Epithelial cell of esophagus (primary cell): ENCODE measurements around the gene PDE6H.

Source experiments
- DNase-seq: peaks from one replicate; pipeline ENCODE4 v3.0.0; 2010; ENCODE audit warnings: low read depth
- H3K4me3 ChIP-seq: 2 replicates; pipeline ENCODE4 v1.5.1; 2011; ENCODE audit warnings: mild to moderate bottlenecking, low read length, control low read depth
- TF ChIP-seq, protein P1 (sequence below): IDR thresholded peaks from 2 replicates; pipeline ENCODE4 v1.5.1; 2011; ENCODE audit warnings: low read depth, mild to moderate bottlenecking, low read length, control low read depth, inconsistent platforms; ENCODE audit not compliant: insufficient read depth; ENCODE audit errors: missing control alignments

PDE6H gene

DNA sequence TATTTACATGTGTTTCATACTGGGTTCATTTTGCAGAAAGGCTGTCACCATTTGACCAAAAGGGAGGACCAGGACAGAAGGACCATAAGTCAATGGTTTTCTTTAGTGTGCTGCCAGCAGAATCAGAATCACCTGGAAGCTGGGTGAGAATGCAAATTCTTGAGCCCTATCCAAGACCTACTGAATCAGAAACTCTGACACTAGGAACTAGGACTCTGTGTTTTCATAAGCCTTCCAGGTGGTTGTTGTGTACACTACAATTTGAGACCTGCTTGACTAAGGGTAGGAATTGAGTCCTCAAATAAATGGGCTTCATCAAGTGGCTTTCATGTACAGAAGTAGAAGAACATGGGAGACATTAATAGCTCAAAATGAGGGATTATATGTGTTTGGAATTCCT, 32.2 kb downstream of the PDE6H start:
- TF ChIP-seq, protein P1, sequence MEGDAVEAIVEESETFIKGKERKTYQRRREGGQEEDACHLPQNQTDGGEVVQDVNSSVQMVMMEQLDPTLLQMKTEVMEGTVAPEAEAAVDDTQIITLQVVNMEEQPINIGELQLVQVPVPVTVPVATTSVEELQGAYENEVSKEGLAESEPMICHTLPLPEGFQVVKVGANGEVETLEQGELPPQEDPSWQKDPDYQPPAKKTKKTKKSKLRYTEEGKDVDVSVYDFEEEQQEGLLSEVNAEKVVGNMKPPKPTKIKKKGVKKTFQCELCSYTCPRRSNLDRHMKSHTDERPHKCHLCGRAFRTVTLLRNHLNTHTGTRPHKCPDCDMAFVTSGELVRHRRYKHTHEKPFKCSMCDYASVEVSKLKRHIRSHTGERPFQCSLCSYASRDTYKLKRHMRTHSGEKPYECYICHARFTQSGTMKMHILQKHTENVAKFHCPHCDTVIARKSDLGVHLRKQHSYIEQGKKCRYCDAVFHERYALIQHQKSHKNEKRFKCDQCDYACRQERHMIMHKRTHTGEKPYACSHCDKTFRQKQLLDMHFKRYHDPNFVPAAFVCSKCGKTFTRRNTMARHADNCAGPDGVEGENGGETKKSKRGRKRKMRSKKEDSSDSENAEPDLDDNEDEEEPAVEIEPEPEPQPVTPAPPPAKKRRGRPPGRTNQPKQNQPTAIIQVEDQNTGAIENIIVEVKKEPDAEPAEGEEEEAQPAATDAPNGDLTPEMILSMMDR: no peak
- H3K4me3 ChIP-seq: no peak overlapping the region
- DNase-seq: no peak

DNA sequence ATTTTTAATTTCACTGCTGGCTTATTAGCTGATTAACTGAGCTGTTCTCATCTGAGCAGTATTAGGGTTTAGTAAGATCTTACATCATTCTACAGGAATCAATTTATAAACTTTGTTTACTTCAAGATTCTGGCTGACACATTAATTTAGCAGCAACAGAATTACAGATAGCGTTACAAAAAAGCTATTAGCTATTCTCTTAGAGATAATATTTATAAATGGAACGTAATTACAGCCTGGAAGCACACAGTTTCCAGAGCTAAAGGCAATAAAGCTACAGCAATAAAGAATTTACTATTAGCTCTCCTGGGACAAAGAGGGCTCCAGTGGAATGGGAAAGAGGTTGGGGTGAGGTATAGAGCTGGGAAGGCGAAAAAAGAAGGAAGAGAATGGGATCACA, 34.7 kb downstream of the PDE6H start:
- no peak for DNase-seq
- TF ChIP-seq, protein P1: no peak
- H3K4me3 ChIP-seq: no peak overlapping the region

DNA sequence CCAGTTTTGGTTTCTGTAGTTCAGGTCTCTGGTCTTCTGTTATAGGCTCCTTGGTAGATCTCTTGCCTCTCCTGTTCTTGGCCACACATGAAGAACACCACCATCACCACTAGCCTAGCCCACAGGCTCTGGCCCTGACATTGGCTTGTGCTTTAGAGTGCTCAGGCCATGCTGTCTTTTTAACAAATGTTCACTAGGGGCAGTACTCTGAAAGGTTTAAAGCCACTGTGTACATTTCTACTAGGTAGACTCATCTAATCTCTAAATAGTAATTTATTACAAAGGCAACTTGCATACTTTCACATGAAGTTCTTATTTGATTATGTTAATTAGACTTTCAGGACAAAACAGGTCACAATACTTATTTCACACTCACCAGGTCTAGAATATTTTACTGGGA, 38.3 kb downstream of the PDE6H start:
- H3K4me3 ChIP-seq: no peak overlapping the region
- DNase-seq: peak; percentile 25
- TF ChIP-seq, protein P1: peak; percentile 21

DNA sequence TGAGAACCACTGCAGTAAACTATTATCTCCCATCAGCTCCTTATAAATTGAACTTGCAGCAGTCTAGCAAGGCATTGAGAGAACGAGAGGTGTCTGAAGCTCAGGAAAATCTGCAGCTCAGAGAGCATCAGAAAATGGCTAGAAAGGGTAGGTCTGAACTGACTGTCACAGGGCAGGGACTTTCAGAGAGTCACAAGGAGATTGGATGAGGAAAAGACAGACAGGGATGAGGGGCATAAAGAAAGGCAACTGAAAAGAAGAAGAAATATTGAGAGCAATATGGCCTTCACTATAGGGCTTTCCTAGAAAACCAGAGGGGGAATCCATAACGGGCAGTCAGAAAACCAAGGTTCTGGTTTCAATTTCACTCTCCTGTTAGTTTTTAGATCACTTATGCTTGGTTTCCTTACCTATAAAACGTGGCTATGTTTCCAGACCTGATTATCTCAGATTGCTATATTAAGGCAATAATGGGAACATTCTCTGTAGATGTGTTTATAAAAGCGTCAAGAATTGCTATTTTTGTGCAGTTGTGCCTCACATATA, 40.9 kb downstream of the PDE6H start:
- TF ChIP-seq, protein P1: no peak
- DNase-seq: no peak
- no peak overlapping the region for H3K4me3 ChIP-seq

DNA sequence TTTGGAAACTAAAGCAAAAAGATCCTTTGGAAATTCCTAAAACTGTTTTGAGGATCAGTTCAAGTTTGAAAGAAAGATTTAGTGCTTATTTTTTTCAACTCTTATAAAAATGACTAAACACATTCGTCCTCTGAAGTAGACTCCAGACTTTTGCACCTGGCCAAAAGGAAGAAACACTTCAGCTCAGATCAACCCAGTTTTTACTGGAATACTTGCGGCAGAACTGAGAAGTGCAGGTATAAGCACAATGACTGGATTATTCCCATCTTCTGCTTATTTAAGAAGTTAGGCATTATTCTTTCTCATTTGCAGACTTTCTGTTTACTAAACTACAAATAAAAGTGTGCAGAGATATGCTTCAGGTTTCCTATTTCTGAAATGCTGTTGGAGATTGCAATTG, 41.9 kb downstream of the PDE6H start:
- TF ChIP-seq, protein P1: no peak

DNA sequence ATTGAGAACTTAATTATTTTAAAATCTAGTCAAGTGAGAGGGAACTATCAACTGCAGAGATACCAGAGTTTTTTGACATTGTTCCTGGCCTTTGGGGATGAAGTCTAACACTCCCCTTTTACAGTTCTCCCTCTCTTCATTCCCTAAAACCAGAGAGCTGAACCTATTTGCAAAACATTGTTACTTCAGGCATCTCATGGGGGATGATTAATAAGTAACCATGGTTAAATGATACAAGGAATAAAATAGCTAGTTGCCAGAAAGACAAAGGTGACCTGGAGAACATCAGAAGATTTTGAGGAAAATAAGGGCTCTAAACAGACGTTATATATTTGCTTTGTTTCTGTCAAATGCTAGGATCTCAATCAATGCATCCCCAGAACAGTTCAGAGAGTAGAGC, 42.3 kb downstream of the PDE6H start:
- no peak overlapping the region for H3K4me3 ChIP-seq
- DNase-seq: no peak
- TF ChIP-seq, protein P1: no peak

More for the DNA sequence above, 41.9 kb downstream of the PDE6H start:
- DNase-seq: no peak
- H3K4me3 ChIP-seq: no peak overlapping the region

DNA sequence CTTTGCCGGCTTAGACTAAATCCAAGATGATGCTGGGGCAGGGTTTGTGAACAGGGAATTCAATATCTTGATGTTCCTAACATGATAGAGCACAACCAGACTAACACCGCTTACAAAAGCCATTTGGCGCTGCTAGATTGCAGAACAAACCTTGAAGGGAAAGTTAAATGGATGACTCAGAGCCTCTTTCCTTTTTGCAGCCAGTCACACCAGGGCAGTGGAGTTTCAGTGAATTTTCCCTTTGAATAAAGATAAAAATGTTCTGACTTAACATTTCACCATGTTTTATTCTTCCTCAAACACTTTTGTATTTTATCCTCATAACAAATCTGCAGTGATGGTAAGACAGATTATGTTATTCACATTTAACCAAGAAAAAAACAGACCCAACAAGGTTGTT, 47.3 kb downstream of the PDE6H start:
- DNase-seq: no peak
- no peak overlapping the region for H3K4me3 ChIP-seq
- TF ChIP-seq, protein P1: no peak
